Neural crest cell (in vitro differentiated cells): Measurements from ENCODE around the gene S100A8. TPM values are rescaled to one million over a fixed set of nuclear protein-coding genes. Genes with fewer than 3 reads are reported as not detected.
"Not testable (repeated sequence)": the region's sequence is repeated elsewhere in the genome, so short reads cannot be mapped to it uniquely, and the experiment has no call there.

Experiments
- DNase-seq: peaks from one replicate; pipeline ENCODE4 v3.0.0; 2021; ENCODE audit warnings: low read depth, mixed read lengths, low spot score
- H3K27ac Mint-ChIP-seq: one replicate; pipeline ENCODE4 v1.8.0; 2021; ENCODE audit warnings: mild to moderate bottlenecking, mixed read lengths; ENCODE audit not compliant: unreplicated experiment
- H3K27me3 Mint-ChIP-seq: 2 replicates; pipeline ENCODE4 v1.8.0; 2021; ENCODE audit warnings: low read depth, mild to moderate bottlenecking, mixed read lengths
- H3K36me3 Mint-ChIP-seq: 2 replicates; pipeline ENCODE4 v1.8.0; 2021; ENCODE audit warnings: low read depth, mild to moderate bottlenecking, mixed read lengths
- H3K4me1 Mint-ChIP-seq: 2 replicates; pipeline ENCODE4 v1.8.0; 2021; ENCODE audit warnings: mixed read lengths
- H3K4me3 Mint-ChIP-seq: one replicate; pipeline ENCODE4 v1.8.0; 2021; ENCODE audit warnings: mild to moderate bottlenecking, mixed read lengths
- H3K9me3 Mint-ChIP-seq: 2 replicates; pipeline ENCODE4 v1.8.0; 2021; ENCODE audit warnings: mixed read lengths
- total RNA-seq: library from RNA; stranded (reverse); gene quantifications from 2 replicates; pipeline ENCODE4 v1.2.1, GENCODE V29; 2021
- TF ChIP-seq, protein P1 (sequence below): fragments of 200-600 bp; sonication (generic); conservative IDR thresholded peaks from 2 replicates; pipeline ENCODE4 v1.5.0; 2021; ENCODE audit warnings: antibody characterized with exemption, mild to moderate bottlenecking

The S100A8 gene
- total RNA-seq, 1 donor from 2014 or later = not detected

DNA sequence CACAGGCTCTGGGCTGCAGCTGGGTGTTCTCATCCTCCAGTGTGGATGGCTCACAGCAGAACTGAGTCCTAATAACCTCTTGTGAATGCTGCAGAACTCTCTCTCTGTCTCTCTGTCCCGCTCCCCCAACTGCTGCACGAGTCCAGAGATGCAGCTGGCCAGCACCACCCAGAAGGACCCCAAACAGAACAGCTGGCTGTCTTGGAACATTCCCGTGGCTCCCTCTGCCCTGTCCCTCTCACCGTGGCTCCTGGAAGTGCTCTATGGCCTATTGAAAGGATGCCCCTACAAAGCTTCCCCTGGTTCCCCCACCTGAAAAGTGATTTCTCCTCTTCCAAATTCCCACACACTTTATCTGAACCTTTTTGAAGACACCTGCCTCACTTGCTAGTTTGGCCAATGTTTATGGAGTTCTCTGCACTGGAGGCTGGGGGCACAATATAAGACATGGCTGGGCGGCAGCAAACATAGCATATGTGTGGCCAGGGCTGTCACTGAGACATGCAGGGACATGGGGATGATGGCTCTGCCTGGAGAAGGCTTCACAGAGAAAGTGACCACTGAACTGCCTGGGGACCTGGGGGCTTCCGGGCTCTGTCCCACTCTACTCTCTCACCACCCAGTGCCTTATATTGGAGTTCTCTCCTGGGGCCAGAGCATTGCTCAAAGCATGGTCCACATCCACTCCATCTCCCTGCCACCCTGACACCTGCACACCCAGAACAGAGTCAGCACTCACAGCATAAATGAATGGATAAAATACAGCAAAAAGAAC, 15.1 kb upstream of the S100A8 start:
- H3K36me3 Mint-ChIP-seq, H3K4me3 Mint-ChIP-seq, H3K9me3 Mint-ChIP-seq, H3K27ac Mint-ChIP-seq, H3K4me1 Mint-ChIP-seq, DNase-seq: not testable (repeated sequence)
- peaks cover 55% of the 10 kb centered on the region for H3K27me3 Mint-ChIP-seq

DNA sequence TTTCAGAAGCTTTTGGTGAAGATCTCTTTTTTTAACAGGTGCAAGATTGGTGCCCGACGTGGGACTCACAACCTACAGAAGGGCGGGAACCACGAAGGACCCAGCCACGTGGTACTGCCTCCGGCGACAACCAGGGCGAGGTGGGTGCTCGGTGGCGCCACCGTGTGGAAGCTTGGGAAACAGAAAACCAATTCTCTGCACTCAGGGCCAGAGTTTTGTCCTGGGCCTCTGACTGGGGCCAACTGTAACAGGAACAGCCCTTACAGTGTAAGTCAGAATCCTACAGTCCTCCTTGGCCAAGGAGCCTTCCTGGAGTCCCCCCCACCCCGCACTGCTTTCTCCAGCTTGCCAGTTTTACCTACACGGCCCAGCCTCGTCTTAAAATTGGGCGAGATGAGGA, 13.9 kb upstream of the S100A8 start:
- DNase-seq = peak; percentile 7
- Mint-ChIP-seq H3K4me3 (no peak overlapping the region), H3K27ac (no peak overlapping the region)

DNA sequence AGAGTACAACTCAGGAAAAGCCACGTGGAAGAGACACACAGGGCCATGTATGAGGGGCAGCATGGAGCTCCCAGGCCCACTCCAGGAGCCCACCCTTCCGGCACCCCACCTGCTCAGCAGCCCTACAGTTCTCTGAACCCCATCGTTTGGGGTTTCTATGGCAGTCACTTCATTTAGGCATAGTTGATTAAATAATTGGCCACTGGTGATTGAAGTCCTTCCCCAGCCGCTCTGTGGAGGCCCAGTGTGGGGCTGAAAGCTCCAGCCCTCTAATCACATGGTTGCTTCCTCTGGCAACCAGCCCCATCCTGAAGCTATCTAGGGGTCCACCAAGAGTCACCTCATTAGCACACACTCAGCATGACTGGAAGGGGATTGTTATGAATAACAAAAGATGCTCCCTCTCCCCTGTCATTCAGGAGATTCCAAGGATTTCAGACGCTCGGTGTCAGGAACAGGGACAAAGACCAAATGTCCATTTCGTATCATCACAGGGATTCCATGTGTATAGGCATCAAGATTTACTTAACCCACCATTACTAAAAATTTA, 13.3 kb upstream of the S100A8 start:
- Mint-ChIP-seq H3K4me1 (no peaks in the 10 kb centered on the region), H3K36me3 (no peaks in the 10 kb centered on the region), H3K27ac (no peak overlapping the region), H3K27me3 (peaks cover 50% of the 10 kb centered on the region), H3K4me3 (no peak overlapping the region), H3K9me3 (peaks cover 3% of the 10 kb centered on the region)
- TF ChIP-seq, protein P1, sequence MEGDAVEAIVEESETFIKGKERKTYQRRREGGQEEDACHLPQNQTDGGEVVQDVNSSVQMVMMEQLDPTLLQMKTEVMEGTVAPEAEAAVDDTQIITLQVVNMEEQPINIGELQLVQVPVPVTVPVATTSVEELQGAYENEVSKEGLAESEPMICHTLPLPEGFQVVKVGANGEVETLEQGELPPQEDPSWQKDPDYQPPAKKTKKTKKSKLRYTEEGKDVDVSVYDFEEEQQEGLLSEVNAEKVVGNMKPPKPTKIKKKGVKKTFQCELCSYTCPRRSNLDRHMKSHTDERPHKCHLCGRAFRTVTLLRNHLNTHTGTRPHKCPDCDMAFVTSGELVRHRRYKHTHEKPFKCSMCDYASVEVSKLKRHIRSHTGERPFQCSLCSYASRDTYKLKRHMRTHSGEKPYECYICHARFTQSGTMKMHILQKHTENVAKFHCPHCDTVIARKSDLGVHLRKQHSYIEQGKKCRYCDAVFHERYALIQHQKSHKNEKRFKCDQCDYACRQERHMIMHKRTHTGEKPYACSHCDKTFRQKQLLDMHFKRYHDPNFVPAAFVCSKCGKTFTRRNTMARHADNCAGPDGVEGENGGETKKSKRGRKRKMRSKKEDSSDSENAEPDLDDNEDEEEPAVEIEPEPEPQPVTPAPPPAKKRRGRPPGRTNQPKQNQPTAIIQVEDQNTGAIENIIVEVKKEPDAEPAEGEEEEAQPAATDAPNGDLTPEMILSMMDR = no peak
- no peak for DNase-seq

More for the DNA sequence above, 13.9 kb upstream of the S100A8 start:
- Mint-ChIP-seq H3K36me3 (no peaks in the 10 kb centered on the region), H3K27me3 (peaks cover 52% of the 10 kb centered on the region), H3K4me1 (no peaks in the 10 kb centered on the region), H3K9me3 (peaks cover 3% of the 10 kb centered on the region)
- TF ChIP-seq, protein P1 = peak; percentile 59

DNA sequence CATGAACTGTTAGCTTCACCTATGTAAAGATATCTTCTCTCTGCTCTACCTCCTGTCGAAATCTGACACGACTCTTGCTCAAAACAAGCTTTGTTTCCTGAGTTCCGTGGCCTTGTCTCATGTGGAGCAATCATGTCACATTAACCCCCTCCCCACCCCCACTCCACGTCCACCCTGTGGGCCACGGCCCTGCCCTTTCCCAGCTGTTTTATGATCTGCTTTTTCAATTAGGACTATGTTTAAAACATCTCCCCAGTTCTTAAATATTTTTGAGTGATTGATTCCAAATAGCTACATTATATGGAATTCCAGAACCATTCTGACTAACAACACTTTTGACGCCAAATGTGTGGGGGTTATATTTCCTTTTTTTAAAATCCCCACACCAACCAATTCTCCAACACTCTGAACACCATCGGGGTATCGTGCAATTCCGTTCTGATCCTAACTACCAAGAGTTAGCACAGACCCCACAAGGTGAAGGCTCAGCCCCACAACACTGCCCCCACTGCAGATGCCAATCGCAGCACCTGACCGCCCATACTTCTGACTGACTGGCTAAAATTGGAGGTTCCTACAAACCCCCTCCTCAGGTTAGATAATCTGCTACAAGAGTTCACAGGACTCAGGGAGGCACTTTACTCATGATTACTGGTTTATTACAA, 12.7 kb upstream of the S100A8 start:
- DNase-seq = no peak
- Mint-ChIP-seq H3K4me1 (no peaks in the 10 kb centered on the region), H3K4me3 (no peak overlapping the region), H3K9me3 (peaks cover 3% of the 10 kb centered on the region), H3K36me3 (no peaks in the 10 kb centered on the region), H3K27me3 (peaks cover 50% of the 10 kb centered on the region), H3K27ac (no peak overlapping the region)
- TF ChIP-seq, protein P1 = no peak

DNA sequence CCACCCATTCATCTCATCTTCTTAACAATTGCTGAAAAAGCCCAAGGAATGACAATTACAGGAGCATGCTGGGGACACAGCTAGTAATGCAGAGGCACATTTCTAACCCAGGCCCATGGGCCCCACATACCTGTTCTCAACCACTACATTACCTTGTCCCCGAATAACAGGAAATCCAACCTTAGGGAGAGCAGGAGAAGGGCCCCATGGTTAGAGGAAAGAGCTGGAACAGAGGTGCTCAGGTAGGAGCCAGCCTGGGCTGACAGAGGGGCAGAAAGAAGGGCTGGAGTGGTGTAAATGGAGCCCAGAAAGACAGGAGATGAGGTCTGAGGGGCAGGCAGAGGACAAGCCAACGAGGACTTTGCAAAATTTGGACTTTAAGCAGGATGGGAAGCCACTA, 11.4 kb upstream of the S100A8 start:
- no peak for DNase-seq
- Mint-ChIP-seq H3K36me3 (no peaks in the 10 kb centered on the region), H3K4me3 (no peak overlapping the region)

More for the DNA sequence above, 11.4 kb upstream of the S100A8 start:
- peaks cover 3% of the 10 kb centered on the region for H3K9me3 Mint-ChIP-seq
- H3K4me1 Mint-ChIP-seq = no peaks in the 10 kb centered on the region
- peaks cover 45% of the 10 kb centered on the region for H3K27me3 Mint-ChIP-seq
- no peak overlapping the region for H3K27ac Mint-ChIP-seq
- TF ChIP-seq, protein P1 = no peak
